VCaP (cell line): ENCODE data around the gene IDUA.

ENCODE experiments used
- H3K27ac ChIP-seq: fragments of 450-650 bp; 2 replicates; pipeline ENCODE4 v1.5.1; 2017
- CTCF ChIP-seq: fragments of 450-650 bp; conservative IDR thresholded peaks from 2 replicates; pipeline ENCODE4 v1.5.1; 2017; ENCODE audit warnings: mild to moderate bottlenecking, moderate library complexity

Gene IDUA

GRCh38 chr4:1002631-1003251 is 15.9 kb downstream of the IDUA start:
- TF ChIP-seq CTCF: no peak

GRCh38 chr4:1003271-1004070 is 16.6 kb downstream of the IDUA start:
- TF ChIP-seq CTCF: no peak
- H3K27ac ChIP-seq: no peak overlapping the region

More at GRCh38 chr4:1002631-1003251, 15.9 kb downstream of the IDUA start:
- H3K27ac ChIP-seq: no peak overlapping the region

- no peak overlapping the region for H3K27ac ChIP-seq
- TF ChIP-seq CTCF: no peak
These were observed 17.2 kb downstream of the IDUA start for GRCh38 chr4:1004071-1004418.

- TF ChIP-seq CTCF: no peak
- no peak overlapping the region for H3K27ac ChIP-seq
These were observed 18.0 kb downstream of the IDUA start for GRCh38 chr4:1004557-1005485.

GRCh38 chr4:1006856-1007255 is 20.0 kb downstream of the IDUA start:
- no peak for TF ChIP-seq CTCF
- H3K27ac ChIP-seq: no peak overlapping the region

GRCh38 chr4:1008840-1009541 is 22.1 kb downstream of the IDUA start:
- TF ChIP-seq CTCF: no peak
- H3K27ac ChIP-seq: peak overlapping the region; percentile 67
